ENCODE data around the gene PRAMEF12.
"Not testable (repeated sequence)": the region's sequence is repeated elsewhere in the genome, so short reads cannot be mapped to it uniquely, and the experiment has no call there.

Gene PRAMEF12

DNA sequence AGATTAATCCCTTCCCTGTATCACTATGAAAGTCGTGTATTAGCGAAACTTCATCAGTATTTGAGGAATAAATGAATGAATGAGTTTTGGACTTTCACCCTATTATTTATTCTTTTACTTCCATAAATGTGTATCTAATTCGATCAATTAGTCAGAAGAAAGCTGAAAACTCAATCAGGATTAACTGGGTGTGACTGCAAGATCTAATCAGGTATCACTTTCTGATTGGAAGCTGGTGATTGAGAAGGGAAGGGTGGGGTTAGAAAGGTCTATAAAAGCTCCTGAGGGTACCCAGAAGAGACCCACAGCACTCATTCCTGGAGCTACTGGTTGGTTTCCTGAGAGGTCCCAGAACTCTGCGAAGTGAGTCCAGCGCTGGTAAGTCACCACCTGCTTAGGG lies 17.6 kb downstream of the PRAMEF12 start, which contains the start of gene PRAMEF1:
Gene PRAMEF1, plus strand, starts transcription at position 301 of the 400 bp plus-strand sequence. CDS start 1,831 bp downstream, outside the sequence.
- H3K27ac ChIP-seq (ENCODE audit: low read depth, low read length, severe bottlenecking); H3K9me3 ChIP-seq (ENCODE audit: control insufficient read depth, low read length); H3K4me1 ChIP-seq (ENCODE audit: control insufficient read depth, insufficient read depth, low read length, poor library complexity, severe bottlenecking); H3K4me3 ChIP-seq (ENCODE audit: extremely low read depth, insufficient read depth, low read length, poor library complexity, severe bottlenecking); H3K36me3 ChIP-seq (ENCODE audit: control insufficient read depth, insufficient read depth, low read length): not testable (repeated sequence)
- no CpG with 5 or more reads among the region's 5 CpGs for WGBS, 2 experiments (ENCODE audit: insufficient coverage in 2 of 2)

DNA sequence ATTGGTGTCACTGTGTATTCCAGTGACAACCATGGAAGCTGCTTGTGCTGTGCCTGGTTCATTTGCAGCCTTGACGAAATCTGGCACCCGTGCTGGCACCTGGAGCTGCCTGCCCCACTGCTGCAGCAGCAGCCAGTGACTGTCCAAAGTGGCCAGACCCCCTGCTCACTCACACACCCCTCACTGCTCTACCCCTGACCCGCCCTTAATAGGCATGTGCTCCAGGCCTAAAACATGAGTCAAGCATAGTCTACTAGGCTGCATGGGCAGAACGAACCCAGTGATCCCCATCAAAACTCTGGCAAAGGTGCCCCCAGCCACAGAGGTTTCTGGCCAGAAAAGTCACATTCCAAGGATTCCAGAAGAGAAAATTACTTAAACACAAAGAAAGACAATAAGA lies 25.4 kb downstream of the PRAMEF12 start:
- H3K4me3 ChIP-seq (ENCODE audit: extremely low read depth, insufficient read depth, low read length, poor library complexity, severe bottlenecking), result no peak overlapping the region
- 44 to 54% methylated on average over 3 to 4 of the region's 4 CpGs for WGBS, 2 experiments (ENCODE audit: insufficient coverage in 2 of 2)
- H3K36me3 ChIP-seq (ENCODE audit: control insufficient read depth, insufficient read depth, low read length), result no peaks in the 10 kb centered on the region
- H3K9me3 ChIP-seq (ENCODE audit: control insufficient read depth, low read length), result no peaks in the 10 kb centered on the region
- H3K4me1 ChIP-seq (ENCODE audit: control insufficient read depth, insufficient read depth, low read length, poor library complexity, severe bottlenecking), result no peaks in the 10 kb centered on the region
- no peak overlapping the region for H3K27ac ChIP-seq (ENCODE audit: low read depth, low read length, severe bottlenecking)

DNA sequence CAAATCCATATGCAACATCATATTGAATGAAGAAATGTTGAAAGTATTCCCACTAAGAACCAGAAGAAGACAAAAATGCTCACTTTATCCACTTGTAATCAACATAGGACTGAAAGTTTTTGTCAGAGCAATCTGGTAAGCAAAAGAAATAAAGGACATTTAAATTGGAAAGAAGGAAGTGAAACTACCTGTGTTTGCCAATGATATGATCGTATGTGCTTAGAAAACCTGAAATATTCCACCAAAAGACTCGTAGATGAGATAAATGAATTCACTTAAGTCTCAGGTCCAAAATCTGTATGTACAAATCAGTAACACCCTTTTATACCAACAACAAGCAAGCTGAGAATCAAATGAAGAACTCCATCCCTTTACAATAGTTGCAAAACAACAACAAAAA lies 26.2 kb downstream of the PRAMEF12 start:
- WGBS, 2 experiments (ENCODE audit: insufficient coverage in 2 of 2), result 73 to 83% methylated on average over 2 of the region's 2 CpGs
- Histone ChIP-seq H3K36me3 (ENCODE audit: control insufficient read depth, insufficient read depth, low read length) (no peaks in the 10 kb centered on the region), H3K4me3 (ENCODE audit: extremely low read depth, insufficient read depth, low read length, poor library complexity, severe bottlenecking) (no peak overlapping the region), H3K9me3 (ENCODE audit: control insufficient read depth, low read length) (no peaks in the 10 kb centered on the region), H3K27ac (ENCODE audit: low read depth, low read length, severe bottlenecking) (no peak overlapping the region), H3K4me1 (ENCODE audit: control insufficient read depth, insufficient read depth, low read length, poor library complexity, severe bottlenecking) (no peaks in the 10 kb centered on the region)

DNA sequence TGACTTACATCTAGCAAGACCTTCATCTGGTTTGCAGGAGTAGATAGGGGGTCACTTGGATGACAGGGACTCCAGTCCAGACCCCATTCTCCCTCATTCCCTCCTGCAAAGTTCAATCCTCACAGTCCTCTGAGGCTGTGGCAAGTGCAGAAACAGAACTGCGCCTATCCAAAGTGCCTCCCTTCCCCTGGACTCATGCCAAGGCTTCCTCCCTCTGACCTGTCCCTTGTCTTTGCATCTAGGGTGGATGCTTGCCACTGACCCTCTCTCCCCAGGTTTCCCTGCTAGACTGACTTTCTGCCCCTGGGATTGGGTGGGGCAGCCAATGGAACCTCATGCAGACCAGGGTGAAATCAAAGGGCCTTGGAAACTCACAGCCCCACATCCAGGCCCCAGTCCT lies 36.4 kb downstream of the PRAMEF12 start:
- Histone ChIP-seq H3K9me3 (ENCODE audit: control insufficient read depth, low read length) (peaks cover 16% of the 10 kb centered on the region), H3K36me3 (ENCODE audit: control insufficient read depth, insufficient read depth, low read length) (no peaks in the 10 kb centered on the region), H3K4me3 (ENCODE audit: extremely low read depth, insufficient read depth, low read length, poor library complexity, severe bottlenecking) (no peak overlapping the region), H3K27ac (ENCODE audit: low read depth, low read length, severe bottlenecking) (no peak overlapping the region), H3K4me1 (ENCODE audit: control insufficient read depth, insufficient read depth, low read length, poor library complexity, severe bottlenecking) (no peaks in the 10 kb centered on the region)
- WGBS, 2 experiments (ENCODE audit: insufficient coverage in 2 of 2), result 60 to 73% methylated on average over 1 of the region's 1 CpG

DNA sequence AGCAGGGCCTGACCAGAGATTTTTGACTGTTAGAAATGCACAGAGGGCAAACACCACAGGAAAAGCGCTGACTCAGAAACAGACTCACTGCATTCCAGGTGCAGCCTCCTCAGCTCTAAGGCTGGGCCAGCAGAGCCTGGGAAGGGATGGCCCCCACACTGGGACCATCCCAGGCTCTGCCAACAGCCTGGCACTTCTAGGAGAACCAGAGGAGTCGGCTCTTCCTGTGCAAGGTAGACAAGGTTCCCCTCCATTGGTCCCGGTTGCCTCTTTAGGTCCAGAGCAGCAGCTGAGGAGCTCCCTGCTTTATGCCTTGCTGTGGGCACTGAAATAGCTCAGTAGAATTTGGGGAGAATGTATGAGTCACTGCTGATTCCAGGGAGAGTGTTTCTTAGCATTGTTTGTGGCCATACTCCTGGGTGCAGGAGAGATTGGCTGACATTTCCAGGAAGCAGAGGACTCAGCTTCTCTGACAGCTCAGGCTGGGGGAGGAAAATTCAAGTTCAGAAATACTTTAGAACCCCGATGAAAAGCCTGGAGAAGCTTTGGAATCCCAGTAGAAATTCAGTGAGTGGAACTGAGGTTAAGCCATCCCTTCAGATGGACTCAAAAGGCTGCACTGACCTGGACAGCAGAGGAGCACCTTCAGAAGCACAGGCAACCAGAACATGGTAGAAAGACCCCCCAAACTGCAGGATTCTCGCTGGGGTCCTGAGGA lies 37.3 kb downstream of the PRAMEF12 start:
- no peak overlapping the region for H3K27ac ChIP-seq (ENCODE audit: low read depth, low read length, severe bottlenecking)
- 35 to 52% methylated on average over 2 to 5 of the region's 5 CpGs for WGBS, 2 experiments (ENCODE audit: insufficient coverage in 2 of 2)
- no peaks in the 10 kb centered on the region for H3K36me3 ChIP-seq (ENCODE audit: control insufficient read depth, insufficient read depth, low read length)
- no peaks in the 10 kb centered on the region for H3K4me1 ChIP-seq (ENCODE audit: control insufficient read depth, insufficient read depth, low read length, poor library complexity, severe bottlenecking)
- no peak overlapping the region for H3K4me3 ChIP-seq (ENCODE audit: extremely low read depth, insufficient read depth, low read length, poor library complexity, severe bottlenecking)
- H3K9me3 ChIP-seq (ENCODE audit: control insufficient read depth, low read length), result peaks cover 16% of the 10 kb centered on the region

DNA sequence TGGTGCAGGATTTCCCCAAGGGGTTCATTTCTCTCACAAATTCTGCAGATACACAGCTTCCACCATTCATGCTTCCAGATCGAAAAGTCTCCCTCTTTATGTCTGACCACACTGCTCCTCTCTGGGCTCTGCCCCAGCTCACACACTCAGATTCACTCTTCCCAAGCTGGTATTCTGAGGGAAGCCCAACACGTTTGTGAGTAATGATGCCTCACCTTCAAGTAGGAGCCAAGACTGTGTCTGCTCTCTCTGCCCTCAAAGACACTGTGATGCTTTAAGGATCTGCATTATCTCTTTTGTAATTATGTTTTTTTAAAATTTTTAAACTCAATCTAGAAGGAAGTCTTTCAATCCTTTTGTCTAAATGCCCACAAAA lies 37.9 kb downstream of the PRAMEF12 start:
- Histone ChIP-seq H3K4me1 (ENCODE audit: control insufficient read depth, insufficient read depth, low read length, poor library complexity, severe bottlenecking) (no peaks in the 10 kb centered on the region), H3K9me3 (ENCODE audit: control insufficient read depth, low read length) (peaks cover 12% of the 10 kb centered on the region), H3K4me3 (ENCODE audit: extremely low read depth, insufficient read depth, low read length, poor library complexity, severe bottlenecking) (no peak overlapping the region), H3K36me3 (ENCODE audit: control insufficient read depth, insufficient read depth, low read length) (no peaks in the 10 kb centered on the region), H3K27ac (ENCODE audit: low read depth, low read length, severe bottlenecking) (no peak overlapping the region)
- WGBS, 2 experiments (ENCODE audit: insufficient coverage in 2 of 2), result 14 to 100% methylated on average over 1 of the region's 2 CpGs

DNA sequence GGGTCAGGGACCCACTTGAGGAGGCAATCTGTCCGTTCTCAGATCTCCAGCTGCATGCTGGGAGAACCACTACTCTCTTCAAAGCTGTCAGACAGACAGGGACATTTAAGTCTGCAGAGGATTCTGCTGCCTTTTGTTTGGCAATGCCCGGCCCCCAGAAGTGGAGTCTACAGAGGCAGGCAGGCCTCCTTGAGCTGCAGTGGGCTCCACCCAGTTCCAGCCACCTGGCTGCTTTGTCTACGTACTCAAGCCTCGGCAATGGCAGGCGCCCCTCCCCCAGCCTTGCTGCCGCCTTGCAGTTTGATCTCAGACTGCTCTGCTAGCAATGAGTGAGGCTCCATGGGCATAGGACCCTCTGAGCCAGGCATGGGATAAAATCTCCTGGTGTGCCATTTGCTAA lies 45.5 kb downstream of the PRAMEF12 start:
- H3K4me1 ChIP-seq (ENCODE audit: control insufficient read depth, insufficient read depth, low read length, poor library complexity, severe bottlenecking); H3K27ac ChIP-seq (ENCODE audit: low read depth, low read length, severe bottlenecking); H3K4me3 ChIP-seq (ENCODE audit: extremely low read depth, insufficient read depth, low read length, poor library complexity, severe bottlenecking); H3K9me3 ChIP-seq (ENCODE audit: control insufficient read depth, low read length); H3K36me3 ChIP-seq (ENCODE audit: control insufficient read depth, insufficient read depth, low read length): not testable (repeated sequence)
- 64 to 69% methylated on average over 6 of the region's 6 CpGs for WGBS, 2 experiments (ENCODE audit: insufficient coverage in 2 of 2)
